ENCODE data around the gene CELF2. TPM values are rescaled to one million over a fixed set of nuclear protein-coding genes. Genes with fewer than 3 reads are reported as not detected.

The CELF2 gene
- total RNA-seq, 6 donors from 2014 or later = 82.7 to 193 (median 120) TPM

DNA sequence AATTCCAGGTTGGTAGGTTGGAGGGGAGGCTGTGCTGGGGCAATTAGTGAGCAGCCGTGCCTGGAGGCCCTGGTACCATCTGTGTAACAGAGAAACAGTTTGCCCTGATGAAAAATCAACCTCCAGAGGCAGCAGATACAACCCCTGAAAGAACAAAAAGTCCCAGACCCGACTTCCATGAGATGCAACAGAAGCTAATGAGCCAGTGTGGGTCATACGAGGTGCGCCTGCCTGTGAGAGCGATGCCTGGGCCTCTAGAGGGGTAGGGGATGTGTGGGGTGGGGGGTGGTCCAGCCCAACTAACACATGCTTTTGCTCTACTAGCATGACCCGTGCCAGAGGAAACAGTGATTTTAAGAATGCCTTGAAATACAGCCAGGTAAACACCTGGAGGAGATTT, 39.3 kb downstream of the CELF2 start:
- ATAC-seq (ENCODE audit: low FRiP score in 2 of 2) (no peak), DNase-seq (no peak)
- no peak overlapping the region for H3K4me3 ChIP-seq
- H3K27ac ChIP-seq = no peak overlapping the region
- H3K36me3 ChIP-seq = no peaks in the 10 kb centered on the region
- H3K9me3 ChIP-seq = no peaks in the 10 kb centered on the region
- no peak for TF ChIP-seq POLR2AphosphoS5 (IDR thresholded peaks at IDR 0.05)
- no peak for TF ChIP-seq EP300 (IDR thresholded peaks at IDR 0.05)
- TF ChIP-seq, protein P1, sequence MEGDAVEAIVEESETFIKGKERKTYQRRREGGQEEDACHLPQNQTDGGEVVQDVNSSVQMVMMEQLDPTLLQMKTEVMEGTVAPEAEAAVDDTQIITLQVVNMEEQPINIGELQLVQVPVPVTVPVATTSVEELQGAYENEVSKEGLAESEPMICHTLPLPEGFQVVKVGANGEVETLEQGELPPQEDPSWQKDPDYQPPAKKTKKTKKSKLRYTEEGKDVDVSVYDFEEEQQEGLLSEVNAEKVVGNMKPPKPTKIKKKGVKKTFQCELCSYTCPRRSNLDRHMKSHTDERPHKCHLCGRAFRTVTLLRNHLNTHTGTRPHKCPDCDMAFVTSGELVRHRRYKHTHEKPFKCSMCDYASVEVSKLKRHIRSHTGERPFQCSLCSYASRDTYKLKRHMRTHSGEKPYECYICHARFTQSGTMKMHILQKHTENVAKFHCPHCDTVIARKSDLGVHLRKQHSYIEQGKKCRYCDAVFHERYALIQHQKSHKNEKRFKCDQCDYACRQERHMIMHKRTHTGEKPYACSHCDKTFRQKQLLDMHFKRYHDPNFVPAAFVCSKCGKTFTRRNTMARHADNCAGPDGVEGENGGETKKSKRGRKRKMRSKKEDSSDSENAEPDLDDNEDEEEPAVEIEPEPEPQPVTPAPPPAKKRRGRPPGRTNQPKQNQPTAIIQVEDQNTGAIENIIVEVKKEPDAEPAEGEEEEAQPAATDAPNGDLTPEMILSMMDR (IDR thresholded peaks at IDR 0.05) = no peak
- TF ChIP-seq POLR2A (IDR thresholded peaks at IDR 0.05) = no peak
- peaks cover 0 to 5% (median 0%) of the 10 kb centered on the region in 4 donors for H3K4me1 ChIP-seq
- 70 to 71% methylated on average over 6 of the region's 6 CpGs for WGBS, 2 donors
- H3K27me3 ChIP-seq = no peaks in the 10 kb centered on the region

DNA sequence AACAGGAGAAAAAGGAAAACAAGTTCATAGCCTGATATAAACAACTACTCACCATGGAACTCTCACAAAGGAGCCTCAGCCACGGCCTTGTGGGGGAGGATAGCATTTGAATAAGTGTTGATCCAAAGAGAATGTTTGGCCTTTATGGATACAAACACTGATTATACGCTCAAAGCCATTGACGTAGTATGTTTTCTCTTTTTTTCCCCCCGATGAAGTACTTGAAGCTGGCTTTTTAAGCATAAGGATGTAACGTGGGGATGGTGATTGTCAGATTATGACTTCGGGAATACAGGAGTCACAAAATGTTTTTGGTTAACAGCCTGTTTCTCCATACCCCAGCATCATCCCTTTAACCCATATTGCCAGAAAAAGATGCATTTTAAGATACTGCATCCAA, 39.8 kb downstream of the CELF2 start:
- H3K9me3 ChIP-seq = no peaks in the 10 kb centered on the region
- WGBS, 2 donors = 79 to 82% methylated on average over 6 of the region's 6 CpGs
- TF ChIP-seq, protein P1 (IDR thresholded peaks at IDR 0.05) = no peak
- TF ChIP-seq POLR2AphosphoS5 (IDR thresholded peaks at IDR 0.05) (no peak), EP300 (IDR thresholded peaks at IDR 0.05) (no peak), POLR2A (IDR thresholded peaks at IDR 0.05) (no peak)
- ATAC-seq (ENCODE audit: low FRiP score in 2 of 2) (no peak), DNase-seq (no peak)
- H3K36me3 ChIP-seq = no peaks in the 10 kb centered on the region
- peaks cover 0 to 5% (median 0%) of the 10 kb centered on the region in 4 donors for H3K4me1 ChIP-seq
- H3K4me3 ChIP-seq = no peak overlapping the region
- no peaks in the 10 kb centered on the region for H3K27me3 ChIP-seq
- H3K27ac ChIP-seq = no peak overlapping the region

DNA sequence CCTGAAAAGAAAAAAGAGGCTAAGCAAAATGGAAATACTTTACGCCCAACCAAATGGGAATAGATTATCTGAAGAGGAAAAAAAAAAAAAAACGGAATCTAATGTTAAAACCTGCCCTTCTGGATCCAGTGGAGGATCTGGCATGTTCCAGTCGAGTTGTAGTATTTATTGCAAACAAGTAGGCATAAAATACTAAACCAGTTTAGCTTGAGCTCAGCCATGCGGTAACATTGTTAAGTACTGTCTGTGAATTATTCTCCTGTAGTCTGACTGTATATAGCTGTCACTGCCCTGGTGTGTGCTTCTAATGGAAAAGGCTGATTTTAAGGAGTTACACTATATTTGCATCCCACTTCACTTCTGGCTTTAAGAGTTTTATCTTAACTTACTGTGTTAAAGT, 40.3 kb downstream of the CELF2 start:
- Histone ChIP-seq H3K9me3 (no peaks in the 10 kb centered on the region), H3K27me3 (no peaks in the 10 kb centered on the region), H3K36me3 (no peaks in the 10 kb centered on the region), H3K4me3 (no peak overlapping the region), H3K4me1 (peaks cover 0 to 5% (median 0%) of the 10 kb centered on the region in 4 donors), H3K27ac (no peak overlapping the region)
- DNase-seq (no peak), ATAC-seq (ENCODE audit: low FRiP score in 2 of 2) (no peak)
- 64 to 74% methylated on average over 4 of the region's 4 CpGs for WGBS, 2 donors
- TF ChIP-seq EP300 (IDR thresholded peaks at IDR 0.05) (no peak), POLR2AphosphoS5 (IDR thresholded peaks at IDR 0.05) (no peak), POLR2A (IDR thresholded peaks at IDR 0.05) (no peak)
- TF ChIP-seq, protein P1 (IDR thresholded peaks at IDR 0.05) = no peak

DNA sequence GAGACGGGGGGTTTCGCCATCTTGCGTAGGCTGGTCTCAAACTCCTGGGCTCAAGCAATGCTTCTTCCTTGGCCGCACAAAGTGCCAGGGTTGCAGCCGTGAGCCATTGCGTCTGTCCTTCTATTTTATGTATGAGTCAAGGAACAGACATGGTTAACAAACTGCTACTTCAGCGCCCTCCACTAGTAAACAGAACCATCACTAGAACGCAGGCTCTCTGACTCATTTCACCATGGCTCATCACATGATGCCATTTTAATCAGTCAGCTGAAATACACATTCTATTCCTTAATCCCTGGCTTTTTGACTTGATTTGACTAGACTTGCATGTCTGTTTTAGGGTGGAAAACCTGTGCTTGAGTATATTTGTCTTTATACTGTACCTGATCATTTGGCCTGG, 41.3 kb downstream of the CELF2 start:
- peaks cover 0 to 5% (median 2%) of the 10 kb centered on the region in 4 donors for H3K4me1 ChIP-seq
- TF ChIP-seq POLR2A (IDR thresholded peaks at IDR 0.05) (no peak), EP300 (IDR thresholded peaks at IDR 0.05) (no peak), POLR2AphosphoS5 (IDR thresholded peaks at IDR 0.05) (no peak)
- TF ChIP-seq, protein P1 (IDR thresholded peaks at IDR 0.05) = no peak
- H3K36me3 ChIP-seq = no peaks in the 10 kb centered on the region
- no peaks in the 10 kb centered on the region for H3K9me3 ChIP-seq
- H3K4me3 ChIP-seq = no peak overlapping the region
- ATAC-seq (ENCODE audit: low FRiP score in 2 of 2) (peak in 1 of 2 donors; percentile 46), DNase-seq (no peak)
- H3K27ac ChIP-seq = no peak overlapping the region
- 88 to 95% methylated on average over 8 of the region's 8 CpGs for WGBS, 2 donors
- H3K27me3 ChIP-seq = no peaks in the 10 kb centered on the region

DNA sequence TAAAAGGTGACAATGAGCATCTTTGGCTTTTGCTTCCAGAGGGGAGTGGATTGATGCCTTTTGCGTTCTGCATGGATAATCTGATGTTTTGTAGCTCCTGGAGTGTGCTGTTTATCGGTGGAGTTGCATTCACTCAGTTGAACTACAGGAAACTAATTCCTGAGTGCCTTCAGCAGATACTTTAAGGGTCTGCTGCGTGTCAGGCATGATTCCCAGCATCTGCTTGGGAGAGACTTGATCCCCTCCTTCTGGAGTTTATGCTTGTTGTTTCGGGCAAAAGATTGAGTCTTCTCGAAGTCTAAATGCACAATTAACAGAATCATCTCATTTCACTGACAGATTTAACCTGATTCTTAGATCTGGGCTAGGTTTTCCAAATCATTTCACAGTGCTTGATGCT, 46.2 kb downstream of the CELF2 start:
- ATAC-seq (ENCODE audit: low FRiP score in 2 of 2) (no peak), DNase-seq (no peak)
- 74 to 79% methylated on average over 5 of the region's 5 CpGs for WGBS, 2 donors
- Histone ChIP-seq H3K27me3 (no peaks in the 10 kb centered on the region), H3K4me3 (no peak overlapping the region), H3K36me3 (no peaks in the 10 kb centered on the region), H3K27ac (no peak overlapping the region), H3K9me3 (no peaks in the 10 kb centered on the region), H3K4me1 (peaks cover 0 to 12% (median 5%) of the 10 kb centered on the region in 4 donors)
- TF ChIP-seq POLR2AphosphoS5 (IDR thresholded peaks at IDR 0.05) = no peak
- TF ChIP-seq, protein P1 (IDR thresholded peaks at IDR 0.05) = no peak
- TF ChIP-seq POLR2A (IDR thresholded peaks at IDR 0.05) = no peak
- TF ChIP-seq EP300 (IDR thresholded peaks at IDR 0.05) = no peak
